MM.1S (cell line): Measurements from ENCODE around the gene KCNQ1.

Source experiments
- DNase-seq: peaks from one replicate; pipeline ENCODE4 v3.0.0-alpha.2; 2015
- H2AFZ ChIP-seq: fragments of 300-600 bp; sonication (generic); 2 replicates; pipeline ENCODE4 v1.6.0; 2016; ENCODE audit warnings: antibody characterized with exemption, low read length
- H3F3A ChIP-seq: fragments of 300-600 bp; sonication (generic); 2 replicates; pipeline ENCODE4 v1.6.1; 2016; ENCODE audit warnings: mild to moderate bottlenecking, antibody characterized with exemption, low read length, moderate library complexity, mixed read lengths; ENCODE audit not compliant: insufficient read depth
- H3K27ac ChIP-seq: fragments of 300-600 bp; sonication (generic); 2 replicates; pipeline ENCODE4 v1.5.1; 2016; ENCODE audit warnings: mild to moderate bottlenecking, low read length
- H3K27me3 ChIP-seq: fragments of 300-600 bp; sonication (generic); replicated peaks from 2 replicates; pipeline ENCODE4 v1.6.0; 2016; ENCODE audit warnings: low read length; ENCODE audit not compliant: insufficient read depth
- H3K36me3 ChIP-seq: fragments of 300-600 bp; sonication (generic); replicated peaks from 2 replicates; pipeline ENCODE4 v1.6.1; 2016; ENCODE audit warnings: mild to moderate bottlenecking, low read length, mixed read lengths; ENCODE audit not compliant: insufficient read depth
- H3K4me1 ChIP-seq: fragments of 300-600 bp; sonication (generic); 2 replicates; pipeline ENCODE4 v1.6.1; 2016; ENCODE audit warnings: low read length, mixed read lengths
- H3K4me2 ChIP-seq: fragments of 300-600 bp; sonication (generic); 2 replicates; pipeline ENCODE4 v1.6.0; 2016; ENCODE audit warnings: low read depth, low read length
- H3K4me3 ChIP-seq: fragments of 300-600 bp; sonication (generic); 2 replicates; pipeline ENCODE4 v1.5.1; 2016; ENCODE audit warnings: low read length, mixed read lengths
- H3K79me2 ChIP-seq: fragments of 300-600 bp; sonication (generic); 2 replicates; pipeline ENCODE4 v1.6.1; 2016; ENCODE audit warnings: mixed run types, low read length, mixed read lengths
- H3K9ac ChIP-seq: fragments of 300-600 bp; sonication (generic); 2 replicates; pipeline ENCODE4 v1.6.1; 2016; ENCODE audit warnings: low read length, mixed read lengths
- H3K9me2 ChIP-seq: fragments of 300-600 bp; sonication (generic); replicated peaks from 2 replicates; pipeline ENCODE4 v1.6.1; 2016; ENCODE audit warnings: mild to moderate bottlenecking, low read length, mixed read lengths; ENCODE audit not compliant: insufficient read depth
- H3K9me3 ChIP-seq: fragments of 300-600 bp; sonication (generic); replicated peaks from 2 replicates; pipeline ENCODE4 v1.6.1; 2016; ENCODE audit warnings: mild to moderate bottlenecking, low read length, mixed read lengths; ENCODE audit not compliant: insufficient read depth
- H4K20me1 ChIP-seq: fragments of 300-600 bp; sonication (generic); 2 replicates; pipeline ENCODE4 v1.6.1; 2016; ENCODE audit warnings: mild to moderate bottlenecking, low read length, moderate library complexity, mixed read lengths; ENCODE audit not compliant: insufficient read depth
- CTCF ChIP-seq: fragments of 300-600 bp; sonication (generic); IDR thresholded peaks from 2 replicates; pipeline ENCODE4 v1.5.1; 2016; ENCODE audit warnings: antibody characterized with exemption, low read length, mixed read lengths
- EZH2 ChIP-seq: fragments of 300-600 bp; sonication (generic); optimal IDR thresholded peaks from 2 replicates; pipeline ENCODE3; 2017; ENCODE audit warnings: low read depth, mild to moderate bottlenecking, antibody characterized with exemption, low read length, mixed read lengths
- EZH2phosphoT487 ChIP-seq: fragments of 300-600 bp; sonication (generic); IDR thresholded peaks from 2 replicates; pipeline ENCODE4 v1.6.1; 2018; ENCODE audit warnings: antibody characterized with exemption, low read length

The KCNQ1 gene

GRCh38 chr11:2558861-2559526, 114.2 kb downstream of the KCNQ1 start:
- no peaks in the 10 kb centered on the region for H3K4me1 ChIP-seq
- H4K20me1 ChIP-seq: no peaks in the 10 kb centered on the region
- peaks cover 4% of the 10 kb centered on the region; the same call in 1 of the 2 replicates for H3K79me2 ChIP-seq
- TF ChIP-seq EZH2phosphoT487: no peak
- H3K27me3 ChIP-seq: no peaks in the 10 kb centered on the region
- H3K9me3 ChIP-seq: no peaks in the 10 kb centered on the region
- H3K36me3 ChIP-seq: no peaks in the 10 kb centered on the region
- no peak overlapping the region for H3K4me2 ChIP-seq
- no peak overlapping the region for H3K27ac ChIP-seq
- no peak overlapping the region for H3K9ac ChIP-seq
- no peak overlapping the region for H3K4me3 ChIP-seq
- H3K9me2 ChIP-seq: no peaks in the 10 kb centered on the region
- H2AFZ ChIP-seq: no peak overlapping the region
- DNase-seq: no peak
- no peaks in the 10 kb centered on the region for H3F3A ChIP-seq

GRCh38 chr11:2559527-2560311, 114.9 kb downstream of the KCNQ1 start:
- Histone ChIP-seq H3K79me2 (no peaks in the 10 kb centered on the region), H3K9me2 (no peaks in the 10 kb centered on the region), H3K4me1 (no peaks in the 10 kb centered on the region), H3K4me2 (no peak overlapping the region), H3K36me3 (no peaks in the 10 kb centered on the region), H3K27me3 (no peaks in the 10 kb centered on the region), H3K9ac (no peak overlapping the region), H3K9me3 (no peaks in the 10 kb centered on the region), H3K27ac (no peak overlapping the region), H4K20me1 (no peaks in the 10 kb centered on the region), H3F3A (no peaks in the 10 kb centered on the region), H3K4me3 (no peak overlapping the region), H2AFZ (no peak overlapping the region)
- no peak for TF ChIP-seq EZH2phosphoT487
- TF ChIP-seq CTCF: no peak
- no peak for TF ChIP-seq EZH2
- no peak for DNase-seq

GRCh38 chr11:2561696-2562581, 117.1 kb downstream of the KCNQ1 start:
- no peaks in the 10 kb centered on the region for H3K79me2 ChIP-seq
- H3K27ac ChIP-seq: no peak overlapping the region
- H3K9ac ChIP-seq: no peak overlapping the region
- no peaks in the 10 kb centered on the region for H3K9me2 ChIP-seq
- H3F3A ChIP-seq: no peaks in the 10 kb centered on the region
- no peak overlapping the region for H2AFZ ChIP-seq
- no peak for DNase-seq
- H3K4me1 ChIP-seq: no peaks in the 10 kb centered on the region
- no peak for TF ChIP-seq EZH2phosphoT487
- TF ChIP-seq CTCF: no peak
- TF ChIP-seq EZH2: no peak
- H3K9me3 ChIP-seq: no peaks in the 10 kb centered on the region
- no peaks in the 10 kb centered on the region for H3K27me3 ChIP-seq
- H3K4me2 ChIP-seq: no peak overlapping the region
- no peaks in the 10 kb centered on the region for H4K20me1 ChIP-seq
- no peaks in the 10 kb centered on the region for H3K36me3 ChIP-seq
- H3K4me3 ChIP-seq: no peak overlapping the region
